ENCODE data around the gene DNMT3A.

Gene DNMT3A

GRCh38 chr2:25372405-25373268 is 30.9 kb upstream of the DNMT3A start:
- no peak for DNase-seq

- DNase-seq = no peak
Measured at GRCh38 chr2:25371253-25372241, 29.8 kb upstream of the DNMT3A start.

GRCh38 chr2:25369876-25370275 is 28.2 kb upstream of the DNMT3A start:
- DNase-seq = no peak

GRCh38 chr2:25369439-25369838 is 27.7 kb upstream of the DNMT3A start:
- DNase-seq = no peak

- DNase-seq = no peak
Measured at GRCh38 chr2:25368660-25369059, 26.9 kb upstream of the DNMT3A start.

GRCh38 chr2:25367296-25367695 is 25.6 kb upstream of the DNMT3A start:
- no peak for DNase-seq

- no peak for DNase-seq
Measured at GRCh38 chr2:25366629-25367028, 24.9 kb upstream of the DNMT3A start.

GRCh38 chr2:25365241-25365640 is 23.5 kb upstream of the DNMT3A start:
- no peak for DNase-seq

GRCh38 chr2:25363733-25364132 is 22.0 kb upstream of the DNMT3A start:
- no peak for DNase-seq

GRCh38 chr2:25362434-25363145 is 20.9 kb upstream of the DNMT3A start:
- no peak for DNase-seq

- DNase-seq = peak; percentile 84 to 92
Measured at GRCh38 chr2:25362049-25362433, 20.3 kb upstream of the DNMT3A start.

- DNase-seq = no peak
Measured at GRCh38 chr2:25361261-25362048, 19.7 kb upstream of the DNMT3A start.

- DNase-seq = peak in 1 of 2 experiments; percentile 18
Measured at GRCh38 chr2:25358836-25359235, 17.1 kb upstream of the DNMT3A start.

GRCh38 chr2:25358249-25358815 is 16.6 kb upstream of the DNMT3A start:
- DNase-seq = no peak

GRCh38 chr2:25356088-25356487 is 14.4 kb upstream of the DNMT3A start:
- DNase-seq = no peak

GRCh38 chr2:25355270-25355669 is 13.5 kb upstream of the DNMT3A start:
- DNase-seq = no peak

- DNase-seq = peak in 1 of 2 experiments; percentile 23
Measured at GRCh38 chr2:25354116-25354515, 12.4 kb upstream of the DNMT3A start.

GRCh38 chr2:25349397-25349796 is 7.7 kb upstream of the DNMT3A start:
- no peak for DNase-seq

GRCh38 chr2:25347846-25348245 is 6.1 kb upstream of the DNMT3A start:
- DNase-seq = no peak

- DNase-seq = no peak
Measured at GRCh38 chr2:25347205-25347815, 5.6 kb upstream of the DNMT3A start.

- DNase-seq = no peak
Measured at GRCh38 chr2:25343187-25343825, 1.6 kb upstream of the DNMT3A start.
